Hepatic stellate cell (primary cell): ENCODE data around the gene TMEM130.

Source experiments
- DNase-seq: peaks from one replicate; pipeline ENCODE4 v3.0.0; 2011; ENCODE audit warnings: low spot score

The TMEM130 gene

DNA sequence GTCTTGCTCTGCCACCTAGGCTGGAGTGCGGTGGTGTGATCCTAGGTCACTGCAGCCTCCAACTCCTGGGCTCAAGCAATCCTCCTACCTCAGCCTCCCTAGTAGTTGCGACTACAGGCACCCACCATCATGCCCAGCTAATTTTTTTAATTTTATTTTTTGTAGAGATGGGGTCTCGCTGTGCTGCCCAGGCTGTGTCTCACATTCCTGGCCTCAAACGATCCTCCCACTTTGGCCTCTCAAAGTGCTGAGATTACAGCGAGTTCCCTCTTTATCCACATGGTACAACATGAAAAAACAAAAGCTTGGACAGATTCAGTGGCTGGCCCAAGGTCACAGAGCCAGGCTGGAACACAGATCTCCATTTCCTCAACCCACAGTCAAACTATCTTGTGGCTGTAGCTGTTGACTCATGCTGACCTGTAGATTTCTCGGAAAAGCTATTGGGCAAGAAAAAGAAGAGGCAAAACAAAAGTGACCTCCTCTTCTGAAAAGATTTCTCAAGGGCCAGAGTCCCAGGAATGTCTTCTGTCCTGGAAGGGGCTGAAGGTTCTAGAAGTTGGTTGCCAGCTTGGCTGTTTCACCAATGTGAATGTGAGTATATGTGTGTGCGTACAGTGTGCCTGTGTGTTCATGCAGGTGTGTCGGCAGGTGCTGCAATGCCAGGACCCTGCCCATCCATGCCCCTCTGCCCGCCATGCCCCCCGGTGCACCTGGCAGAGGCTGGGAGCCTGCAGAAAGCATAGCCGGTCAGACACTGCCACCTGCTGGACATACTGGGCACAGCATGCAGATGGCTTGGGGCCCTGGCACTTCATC is 28.4 kb downstream of the TMEM130 start:
- peak; percentile 82 for DNase-seq

DNA sequence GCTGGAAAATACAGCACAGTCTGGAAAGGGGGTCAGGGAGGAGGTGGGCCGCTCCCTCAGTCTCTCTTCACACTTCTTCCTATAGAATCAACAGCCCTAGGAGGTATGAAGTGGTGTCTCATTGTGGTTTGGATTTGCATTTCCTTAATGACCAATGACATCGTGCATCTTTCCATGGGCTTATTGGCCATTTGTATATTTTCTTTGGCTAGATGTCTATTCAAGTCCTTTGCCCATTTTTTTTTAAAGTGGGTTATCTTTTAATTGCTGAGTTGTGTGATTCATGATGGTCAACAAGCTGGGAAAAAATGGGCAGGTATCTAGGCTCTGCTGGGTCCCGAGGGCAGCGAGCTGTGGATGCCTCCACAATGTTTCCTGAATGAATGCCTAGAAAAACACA is 29.1 kb downstream of the TMEM130 start:
- DNase-seq: no peak

DNA sequence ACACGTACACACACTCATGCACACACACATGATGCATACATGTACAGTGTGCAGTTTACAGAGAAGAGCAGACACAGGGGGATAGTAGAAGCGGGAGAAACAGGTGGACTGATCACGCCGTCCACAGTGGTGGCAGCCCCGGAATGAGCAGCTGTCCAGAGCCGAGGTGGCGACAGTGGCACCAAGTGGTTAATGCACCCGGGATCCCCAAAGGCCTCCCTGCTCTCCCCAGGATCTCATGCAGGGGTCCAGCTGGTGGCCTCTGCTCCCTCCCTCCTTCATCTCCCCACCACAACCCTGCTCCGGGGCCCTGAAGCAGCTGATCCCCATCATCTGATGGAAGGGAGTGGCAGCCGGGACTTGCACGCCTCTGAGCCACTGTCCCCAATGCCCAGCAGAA is 29.7 kb downstream of the TMEM130 start:
- no peak for DNase-seq

GRCh38 chr7:98837630-98837972 is 32.2 kb downstream of the TMEM130 start:
- no peak for DNase-seq

DNA sequence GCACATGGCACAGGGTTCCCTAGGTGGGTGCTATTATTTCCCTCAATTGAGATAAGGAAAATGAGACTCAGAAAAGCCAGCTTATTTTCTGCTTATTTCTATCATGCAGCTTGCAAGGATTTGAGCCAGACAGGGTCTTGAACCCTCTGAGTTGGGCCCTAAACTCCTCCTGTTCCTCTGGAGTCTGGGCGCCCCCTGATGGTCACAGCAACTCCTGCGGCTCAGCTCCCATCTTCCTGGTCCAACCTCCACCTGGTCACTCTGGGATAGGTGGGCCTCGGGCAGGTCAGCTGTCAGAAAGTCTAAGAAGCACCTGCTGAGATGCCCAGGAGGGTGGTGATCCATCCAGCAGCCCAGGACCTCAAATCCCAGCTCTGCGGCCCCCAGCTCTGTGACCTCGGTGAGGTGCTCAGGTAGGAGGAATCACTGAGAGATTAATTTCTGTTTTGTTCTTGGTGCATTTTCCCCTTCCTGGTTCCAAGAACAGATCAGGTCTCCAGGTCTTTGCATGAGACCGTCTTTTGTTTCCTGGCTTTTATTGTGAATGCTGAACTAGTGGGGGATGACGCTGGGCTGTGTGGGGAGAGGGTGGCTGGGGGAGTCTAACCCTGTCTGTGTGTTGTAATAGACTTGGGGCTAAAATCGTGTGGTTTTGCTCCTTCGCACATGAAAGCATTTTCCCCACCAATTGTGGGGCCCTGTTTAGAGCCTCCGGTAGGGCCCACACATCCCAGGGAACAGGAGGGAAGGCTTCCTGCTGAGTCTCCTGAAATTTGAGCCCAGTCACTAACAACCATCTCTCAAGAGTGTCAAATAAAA is 32.8 kb downstream of the TMEM130 start:
- no peak for DNase-seq

DNA sequence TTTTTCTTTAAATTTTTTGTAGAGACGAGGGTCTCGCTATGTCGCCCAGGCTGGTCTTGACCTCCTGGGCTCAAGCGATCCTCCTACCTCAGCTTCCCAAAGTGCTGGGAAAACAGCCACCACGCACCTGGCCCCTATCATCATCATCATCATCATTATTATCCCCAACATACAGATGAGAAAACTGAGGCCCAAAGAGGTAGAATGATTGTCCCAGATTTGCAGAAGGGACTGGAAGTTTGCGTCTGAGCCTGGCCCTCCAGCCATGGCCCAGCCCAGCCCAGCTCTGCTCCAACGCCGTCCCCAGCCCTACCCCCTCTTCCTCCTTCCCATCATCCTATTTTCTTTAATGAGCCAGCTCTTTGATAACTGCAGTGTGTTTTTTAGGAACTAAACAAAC is 34.9 kb downstream of the TMEM130 start:
- no peak for DNase-seq

GRCh38 chr7:98833022-98833421 is 36.8 kb downstream of the TMEM130 start:
- no peak for DNase-seq

GRCh38 chr7:98831641-98832221 is 38.1 kb downstream of the TMEM130 start:
- DNase-seq: peak; percentile 31

GRCh38 chr7:98830972-98831548 is 38.8 kb downstream of the TMEM130 start:
- no peak for DNase-seq

- no peak for DNase-seq
These were observed 41.4 kb downstream of the TMEM130 start for GRCh38 chr7:98828368-98828767.

GRCh38 chr7:98827258-98827657 is 42.6 kb downstream of the TMEM130 start:
- no peak for DNase-seq

DNA sequence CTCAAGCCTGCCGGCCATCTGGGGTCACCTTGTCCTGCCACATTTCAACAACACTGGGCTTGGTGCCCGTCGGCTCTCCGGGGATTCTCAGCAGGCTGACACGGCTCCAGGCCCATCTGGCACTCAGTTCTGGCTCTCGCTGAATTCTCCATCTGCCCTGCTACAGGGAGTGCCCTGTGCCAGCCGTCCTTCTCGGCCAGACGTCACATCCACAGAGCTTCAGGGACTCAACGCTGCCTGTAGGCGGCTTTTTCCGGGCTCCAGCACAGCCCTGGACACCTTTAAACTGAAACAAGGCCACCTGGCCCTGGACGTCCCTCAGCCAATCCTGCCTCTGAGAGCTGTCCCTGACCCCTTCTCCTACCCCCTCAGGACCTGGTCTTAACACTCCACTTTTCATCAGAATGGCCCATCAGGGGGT is 43.0 kb downstream of the TMEM130 start:
- DNase-seq: no peak

DNA sequence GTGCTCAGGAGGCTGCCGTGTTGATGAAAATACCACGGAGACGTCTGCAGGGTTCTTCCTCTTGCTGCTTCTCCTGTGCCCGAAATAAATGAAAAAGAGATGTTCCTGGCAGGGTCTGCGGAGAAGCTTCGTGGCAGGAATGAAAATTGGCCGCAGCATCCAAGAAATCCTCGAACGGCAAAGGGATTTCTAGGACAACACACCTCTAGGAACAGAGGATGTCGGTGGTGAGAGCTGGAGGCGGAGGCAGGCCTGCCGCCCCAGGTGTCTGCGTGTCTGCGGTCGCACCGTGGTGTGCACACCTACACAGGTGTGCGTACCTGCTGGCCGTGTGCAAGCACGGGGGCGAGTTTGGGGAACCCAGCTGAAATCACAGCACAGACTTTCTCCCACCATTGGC is 43.4 kb downstream of the TMEM130 start:
- DNase-seq: no peak

DNA sequence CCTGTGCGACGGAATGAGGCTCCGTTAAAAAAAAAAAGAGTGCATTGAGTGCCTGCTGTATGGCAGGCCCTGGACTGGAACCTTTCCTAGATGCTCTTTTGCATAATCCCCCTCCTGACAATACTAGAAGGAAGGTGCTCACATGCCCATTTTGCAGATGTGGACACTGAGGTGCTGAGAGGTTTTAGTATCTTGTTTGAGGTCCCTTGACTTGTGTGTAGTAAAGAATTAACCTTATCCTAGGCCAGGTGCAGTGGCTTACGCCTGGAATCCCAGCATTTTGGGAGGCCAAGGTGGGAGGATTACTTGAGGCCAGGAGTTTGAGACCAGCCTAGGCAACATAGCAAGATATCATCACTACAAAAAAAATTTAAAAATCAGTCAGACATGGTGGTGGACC is 46.6 kb downstream of the TMEM130 start:
- no peak for DNase-seq

DNA sequence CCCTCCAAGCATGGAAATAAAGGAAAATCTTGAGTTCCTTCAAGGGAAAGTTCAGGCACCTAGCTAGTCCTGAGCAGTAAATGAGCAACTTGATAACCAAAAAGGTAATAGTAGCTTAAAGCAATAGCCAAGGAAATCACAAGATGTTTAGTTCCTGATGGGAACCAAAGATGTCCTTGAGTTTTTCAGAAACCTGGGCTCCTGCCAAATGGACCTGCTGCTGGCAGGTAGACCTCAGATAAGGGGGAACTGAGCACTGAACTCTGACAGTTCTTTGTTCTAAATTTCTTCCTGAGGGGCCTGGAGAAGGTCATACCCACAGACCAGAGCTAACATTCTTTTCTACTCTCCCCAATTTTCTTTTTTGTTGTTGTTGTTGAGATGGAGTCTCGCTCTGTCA is 48.5 kb downstream of the TMEM130 start:
- DNase-seq: no peak

- DNase-seq: no peak
These were observed 52.7 kb downstream of the TMEM130 start for GRCh38 chr7:98816967-98817710.

GRCh38 chr7:98816241-98816640 is 53.6 kb downstream of the TMEM130 start:
- DNase-seq: no peak

DNA sequence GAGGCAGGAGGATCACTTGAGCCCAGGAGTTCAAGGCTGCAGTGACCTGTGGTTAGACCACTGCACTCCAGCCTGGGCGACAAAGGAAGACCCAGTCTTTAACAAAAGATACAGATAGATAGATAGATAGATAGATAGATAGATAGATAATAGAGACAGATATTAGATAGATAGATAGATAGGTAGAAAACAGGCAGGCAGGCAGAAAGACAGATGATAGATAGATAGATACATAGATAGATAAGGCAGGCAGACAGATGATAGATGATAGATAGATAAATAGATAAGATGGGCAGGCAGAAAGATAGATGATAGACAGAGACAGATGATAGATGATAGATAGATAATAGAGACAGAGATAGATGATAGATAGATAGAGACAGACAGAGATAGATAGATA is 54.5 kb downstream of the TMEM130 start:
- no peak for DNase-seq

DNA sequence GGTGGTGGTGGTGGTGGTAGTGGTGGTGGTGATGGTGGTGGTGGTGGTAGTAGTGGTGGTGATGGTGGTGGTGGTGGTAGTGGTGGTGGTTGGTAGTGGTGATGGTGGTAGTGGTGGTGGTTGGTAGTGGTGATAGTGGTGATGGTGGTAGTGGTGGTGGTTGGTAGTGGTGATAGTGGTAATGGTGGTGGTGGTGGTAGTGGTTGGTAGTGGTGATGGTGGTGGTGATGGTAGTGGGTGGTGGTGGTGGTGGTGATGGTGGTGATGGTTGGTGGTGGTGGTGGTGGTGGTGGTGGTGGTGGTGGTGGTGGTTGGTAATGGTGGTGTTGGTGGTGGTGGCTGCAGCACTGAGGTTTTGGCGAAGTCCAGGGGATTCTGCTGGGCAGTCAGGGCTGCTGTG is 58.5 kb downstream of the TMEM130 start:
- DNase-seq: no peak

GRCh38 chr7:98810153-98810802 is 59.5 kb downstream of the TMEM130 start:
- no peak for DNase-seq

GRCh38 chr7:98808751-98809460 is 60.9 kb downstream of the TMEM130 start:
- no peak for DNase-seq
